Mucosa of gallbladder (tissue), 1 donor: ENCODE measurements around the gene KIF14. TPM values are rescaled to one million over a fixed set of nuclear protein-coding genes. Genes with fewer than 3 reads are reported as not detected.

ENCODE experiments used
- DNase-seq: peaks from one replicate; pipeline ENCODE4 v3.0.0-alpha.2; 2020; ENCODE audit warnings: low spot score
- total RNA-seq: library from RNA; stranded (reverse); gene quantifications from one replicate; pipeline ENCODE4 v1.2.1, GENCODE V29; 2021
- donor health status: DM: no; HTN: no; CAD: no.

Gene KIF14
- 0.43 TPM for total RNA-seq

GRCh38 chr1:200620273-200621131, at the start of gene KIF14:
KIF14 (minus strand) TSS chr1:200620751; CDS start chr1:200618723, 2,028 bp downstream.
- DNase-seq, result peak; percentile 93

GRCh38 chr1:200669314-200670241, 49.0 kb upstream of the KIF14 start, which contains the start of gene DDX59:
DDX59 (minus strand) TSS chr1:200669907; CDS start chr1:200666740, 3,167 bp downstream.
- peak; percentile 94 for DNase-seq

- no peak for DNase-seq
Observed at GRCh38 chr1:200668514-200669313, 48.2 kb upstream of the KIF14 start.

- no peak for DNase-seq
Observed at GRCh38 chr1:200666309-200666708, 45.8 kb upstream of the KIF14 start.

- DNase-seq, result no peak
Observed at GRCh38 chr1:200665861-200666260, 45.3 kb upstream of the KIF14 start.

GRCh38 chr1:200660719-200661118, 40.2 kb upstream of the KIF14 start:
- DNase-seq, result peak; percentile 42

GRCh38 chr1:200659269-200659668, 38.7 kb upstream of the KIF14 start:
- no peak for DNase-seq

GRCh38 chr1:200658037-200658818, 37.7 kb upstream of the KIF14 start:
- no peak for DNase-seq

GRCh38 chr1:200654660-200655059, 34.1 kb upstream of the KIF14 start:
- DNase-seq, result no peak

- no peak for DNase-seq
Observed at GRCh38 chr1:200653022-200653462, 32.5 kb upstream of the KIF14 start.

GRCh38 chr1:200652378-200652777, 31.8 kb upstream of the KIF14 start:
- no peak for DNase-seq

- DNase-seq, result no peak
Observed at GRCh38 chr1:200646515-200646914, 26.0 kb upstream of the KIF14 start.

- DNase-seq, result no peak
Observed at GRCh38 chr1:200644021-200644420, 23.5 kb upstream of the KIF14 start.

GRCh38 chr1:200642481-200642880, 21.9 kb upstream of the KIF14 start:
- no peak for DNase-seq

- no peak for DNase-seq
Observed at GRCh38 chr1:200640963-200641401, 20.4 kb upstream of the KIF14 start.

GRCh38 chr1:200640373-200640962, 19.9 kb upstream of the KIF14 start:
- DNase-seq, result no peak

GRCh38 chr1:200638073-200638472, 17.5 kb upstream of the KIF14 start:
- DNase-seq, result no peak

GRCh38 chr1:200636681-200637080, 16.1 kb upstream of the KIF14 start:
- no peak for DNase-seq

- DNase-seq, result no peak
Observed at GRCh38 chr1:200634261-200635122, 13.9 kb upstream of the KIF14 start.
